NCI-H82 (cell line): ENCODE measurements around the gene ZNF672.

ENCODE experiments used
- DNase-seq: peaks from one replicate; lab custom pipeline; 2025; lab: John Stamatoyannopoulos, UW

The ZNF672 gene

GRCh38 chr1:248837045-248837780 is 811 bp upstream of the ZNF672 start:
- peak; percentile 58 for DNase-seq

- peak; percentile 95 for DNase-seq
Measured at GRCh38 chr1:248838357-248839167, 538 bp downstream of the ZNF672 start.

- no peak for DNase-seq
Measured at GRCh38 chr1:248839168-248839555, 1.1 kb downstream of the ZNF672 start.

- DNase-seq = no peak
Measured at GRCh38 chr1:248840946-248841345, 2.9 kb downstream of the ZNF672 start.

- peak; percentile 67 for DNase-seq
Measured at GRCh38 chr1:248841702-248842395, 3.8 kb downstream of the ZNF672 start.

- DNase-seq = no peak
Measured at GRCh38 chr1:248842781-248843331, 4.8 kb downstream of the ZNF672 start.

GRCh38 chr1:248843687-248844086 is 5.7 kb downstream of the ZNF672 start:
- no peak for DNase-seq

GRCh38 chr1:248844526-248844925 is 6.5 kb downstream of the ZNF672 start:
- no peak for DNase-seq

GRCh38 chr1:248847181-248847955 is 9.3 kb downstream of the ZNF672 start:
- DNase-seq = no peak

GRCh38 chr1:248847956-248848561 is 10.0 kb downstream of the ZNF672 start:
- no peak for DNase-seq

- no peak for DNase-seq
Measured at GRCh38 chr1:248848602-248849001, 10.6 kb downstream of the ZNF672 start.

- DNase-seq = no peak
Measured at GRCh38 chr1:248849152-248849551, 11.1 kb downstream of the ZNF672 start.

GRCh38 chr1:248849637-248850036 is 11.6 kb downstream of the ZNF672 start:
- DNase-seq = no peak

GRCh38 chr1:248850124-248850523 is 12.1 kb downstream of the ZNF672 start:
- DNase-seq = no peak

GRCh38 chr1:248850536-248851251 is 12.7 kb downstream of the ZNF672 start:
- DNase-seq = no peak

GRCh38 chr1:248851390-248851789 is 13.4 kb downstream of the ZNF672 start:
- DNase-seq = no peak

GRCh38 chr1:248852481-248853405 is 14.7 kb downstream of the ZNF672 start:
- DNase-seq = no peak

GRCh38 chr1:248853663-248854375 is 15.8 kb downstream of the ZNF672 start:
- DNase-seq = no peak

- DNase-seq = no peak
Measured at GRCh38 chr1:248855580-248855979, 17.6 kb downstream of the ZNF672 start.
